Immature natural killer cell (primary cell): ENCODE data around the gene RXFP1. TPM values are rescaled to one million over a fixed set of nuclear protein-coding genes. Genes with fewer than 3 reads are reported as not detected.

Source experiments
- DNase-seq, 3 donors: peaks; one replicate each; pipeline ENCODE4 v3.0.0; 2022; ENCODE audit warnings: mixed read lengths in 1 of 3
- H3K27ac Mint-ChIP-seq, 6 donors: one replicate each; pipeline ENCODE4 v1.8.0; 2020; ENCODE audit warnings: mixed read lengths in 6 of 6, mild to moderate bottlenecking in 5 of 6, inconsistent platforms in 4 of 6, moderate library complexity in 3 of 6
- H3K27me3 Mint-ChIP-seq, 3 donors: one replicate each; pipeline ENCODE4 v1.8.0; 2020 to 2021; ENCODE audit warnings: low read depth in 3 of 3, mild to moderate bottlenecking in 3 of 3, mixed read lengths in 3 of 3, moderate library complexity in 3 of 3, inconsistent platforms in 1 of 3
- H3K36me3 Mint-ChIP-seq, 3 donors: one replicate each; pipeline ENCODE4 v1.8.0; 2020; ENCODE audit warnings: mixed read lengths in 3 of 3, inconsistent platforms in 2 of 3, mild to moderate bottlenecking in 2 of 3
- H3K4me1 Mint-ChIP-seq, 2 donors: one replicate each; pipeline ENCODE4 v1.8.0; 2020; ENCODE audit warnings: inconsistent platforms in 2 of 2, mild to moderate bottlenecking in 2 of 2, mixed read lengths in 2 of 2, moderate library complexity in 1 of 2
- H3K4me3 Mint-ChIP-seq, 5 donors: one replicate each; pipeline ENCODE4 v1.8.0; 2020; ENCODE audit warnings: mild to moderate bottlenecking in 5 of 5, mixed read lengths in 5 of 5, inconsistent platforms in 3 of 5, moderate library complexity in 3 of 5
- H3K9me3 Mint-ChIP-seq, 6 donors: one replicate each; pipeline ENCODE4 v1.8.0; 2020; ENCODE audit warnings: mild to moderate bottlenecking in 6 of 6, mixed read lengths in 6 of 6, inconsistent platforms in 4 of 6, moderate library complexity in 3 of 6
- polyA plus RNA-seq, 3 donors: library from polyadenylated mRNA; unstranded; fragments of 300-500 nt; fragmentation: Illumina TruSeq; gene quantifications; one replicate each; pipeline ENCODE4 v1.2.3, GENCODE V29; 2021

The RXFP1 gene
- polyA plus RNA-seq, 3 donors from 2014 or later, result not detected

GRCh38 chr4:158572608-158573007, 50.9 kb downstream of the RXFP1 start:
- peaks cover 0 to 5% (median 0%) of the 10 kb centered on the region in 6 donors for H3K9me3 Mint-ChIP-seq
- H3K4me1 Mint-ChIP-seq, result no peaks in the 10 kb centered on the region
- DNase-seq, result no peak
- peaks cover 2 to 5% (median 4%) of the 10 kb centered on the region in 3 donors for H3K27me3 Mint-ChIP-seq
- no peak overlapping the region for H3K27ac Mint-ChIP-seq
- H3K36me3 Mint-ChIP-seq, result no peaks in the 10 kb centered on the region
- H3K4me3 Mint-ChIP-seq, result no peak overlapping the region

DNA sequence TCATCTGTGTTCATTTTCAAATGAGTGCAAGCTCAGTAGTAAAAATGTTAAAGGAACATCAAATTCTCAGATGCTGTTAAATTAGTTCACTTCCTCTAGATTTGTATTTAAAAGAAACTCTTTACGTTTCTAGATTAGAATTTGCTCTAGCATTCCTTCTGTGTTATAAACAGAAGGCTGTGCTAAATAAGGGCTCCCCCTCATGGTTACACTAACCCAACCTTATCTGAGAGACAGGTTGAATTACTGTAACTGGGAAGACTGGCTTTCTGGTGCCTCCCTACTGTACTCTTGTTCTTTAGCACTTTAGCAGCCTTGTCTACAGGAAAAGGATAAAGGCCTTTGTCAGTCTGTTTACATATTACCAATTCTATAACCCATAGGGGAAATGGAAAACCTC, 56.8 kb downstream of the RXFP1 start:
- no peak for DNase-seq
- H3K27me3 Mint-ChIP-seq, result no peaks in the 10 kb centered on the region
- no peak overlapping the region for H3K27ac Mint-ChIP-seq
- no peaks in the 10 kb centered on the region for H3K36me3 Mint-ChIP-seq
- H3K9me3 Mint-ChIP-seq, result peaks cover 0 to 4% (median 0%) of the 10 kb centered on the region in 6 donors
- H3K4me1 Mint-ChIP-seq, result no peaks in the 10 kb centered on the region
- no peak overlapping the region for H3K4me3 Mint-ChIP-seq

GRCh38 chr4:158580064-158580463, 58.4 kb downstream of the RXFP1 start:
- Mint-ChIP-seq H3K4me3 (no peak overlapping the region), H3K36me3 (no peaks in the 10 kb centered on the region), H3K27ac (no peak overlapping the region), H3K9me3 (peaks cover 0 to 4% (median 0%) of the 10 kb centered on the region in 6 donors), H3K27me3 (no peaks in the 10 kb centered on the region), H3K4me1 (no peaks in the 10 kb centered on the region)
- no peak for DNase-seq

DNA sequence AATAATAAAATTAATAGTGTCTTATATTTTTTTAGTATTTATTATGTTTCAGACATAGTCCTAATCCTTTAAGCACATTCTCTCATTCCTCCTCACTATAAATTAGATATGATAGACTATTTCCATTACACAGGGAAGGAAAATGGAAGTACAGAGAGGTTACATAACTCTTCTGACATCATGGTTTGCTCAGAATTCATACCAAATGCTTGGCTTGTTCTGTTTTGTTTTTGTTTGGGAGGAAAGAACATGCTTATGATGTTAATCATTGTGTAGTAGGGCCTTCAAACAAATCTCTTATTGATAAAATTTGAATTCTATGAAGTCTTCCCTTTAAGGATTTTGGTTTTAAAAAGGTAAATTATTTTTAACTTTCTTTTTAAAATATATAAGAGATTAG, 59.5 kb downstream of the RXFP1 start:
- Mint-ChIP-seq H3K4me3 (no peak overlapping the region), H3K27ac (no peak overlapping the region), H3K27me3 (peaks cover 0 to 1% (median 0%) of the 10 kb centered on the region in 3 donors), H3K9me3 (peaks cover 0 to 4% (median 0%) of the 10 kb centered on the region in 6 donors), H3K36me3 (no peaks in the 10 kb centered on the region), H3K4me1 (no peaks in the 10 kb centered on the region)
- no peak for DNase-seq

DNA sequence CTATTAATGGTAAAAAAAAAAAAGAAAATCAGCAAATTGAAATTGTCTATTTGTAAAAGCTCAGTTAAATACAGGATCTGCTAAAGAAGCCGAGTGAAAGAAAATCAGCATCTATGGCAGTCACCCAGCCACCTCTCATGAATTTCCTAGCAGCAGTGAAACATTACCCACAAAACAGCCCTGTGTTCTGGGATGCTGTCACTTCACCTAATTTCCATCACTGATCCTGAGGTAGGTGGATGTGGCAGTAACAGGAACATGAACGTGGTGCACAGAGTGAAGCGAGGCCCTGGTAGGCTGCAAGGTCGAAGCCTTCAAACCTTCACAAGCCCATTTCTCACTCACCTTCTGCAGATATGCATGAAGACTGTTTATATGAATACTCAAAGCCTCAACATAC, 65.2 kb downstream of the RXFP1 start:
- Mint-ChIP-seq H3K27me3 (peaks cover 1 to 13% (median 4%) of the 10 kb centered on the region in 3 donors), H3K27ac (no peak overlapping the region), H3K9me3 (peaks cover 0 to 2% (median 0%) of the 10 kb centered on the region in 6 donors), H3K4me3 (no peak overlapping the region), H3K36me3 (no peaks in the 10 kb centered on the region), H3K4me1 (no peaks in the 10 kb centered on the region)
- DNase-seq, result no peak

- peaks cover 0 to 1% (median 0%) of the 10 kb centered on the region in 6 donors for H3K9me3 Mint-ChIP-seq
- no peaks in the 10 kb centered on the region for H3K36me3 Mint-ChIP-seq
- H3K27me3 Mint-ChIP-seq, result peaks cover 1 to 15% (median 4%) of the 10 kb centered on the region in 3 donors
- no peak overlapping the region for H3K27ac Mint-ChIP-seq
- H3K4me3 Mint-ChIP-seq, result no peak overlapping the region
- DNase-seq, result no peak
- H3K4me1 Mint-ChIP-seq, result no peaks in the 10 kb centered on the region
Measured at GRCh38 chr4:158588285-158588684, 66.6 kb downstream of the RXFP1 start.

- H3K4me1 Mint-ChIP-seq, result no peaks in the 10 kb centered on the region
- no peak overlapping the region for H3K4me3 Mint-ChIP-seq
- DNase-seq, result no peak
- H3K27me3 Mint-ChIP-seq, result peaks cover 1 to 15% (median 4%) of the 10 kb centered on the region in 3 donors
- H3K27ac Mint-ChIP-seq, result no peak overlapping the region
- no peaks in the 10 kb centered on the region for H3K36me3 Mint-ChIP-seq
- peaks cover 0 to 1% (median 0%) of the 10 kb centered on the region in 6 donors for H3K9me3 Mint-ChIP-seq
Measured at GRCh38 chr4:158588777-158589176, 67.1 kb downstream of the RXFP1 start.

DNA sequence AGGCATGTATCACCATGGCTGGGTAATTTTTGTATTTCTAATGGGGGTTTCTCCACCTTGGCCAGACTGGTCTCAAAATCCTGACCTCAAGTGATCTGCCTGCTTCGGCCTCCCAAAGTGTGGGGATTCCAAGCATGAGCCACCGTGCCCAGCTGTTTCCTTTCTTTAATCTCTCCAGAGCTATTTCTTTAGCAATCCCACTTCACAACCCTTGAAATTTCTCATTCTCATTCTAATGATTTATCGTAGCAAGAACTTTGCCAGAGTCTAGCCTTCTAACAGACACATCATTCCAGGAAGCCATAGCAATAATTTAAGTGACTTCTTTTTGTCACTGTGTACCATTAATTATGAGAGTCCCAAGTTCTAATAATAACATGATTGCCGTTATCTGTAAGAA, 68.6 kb downstream of the RXFP1 start:
- Mint-ChIP-seq H3K27ac (no peak overlapping the region), H3K4me3 (no peak overlapping the region), H3K27me3 (peaks cover 1 to 15% (median 4%) of the 10 kb centered on the region in 3 donors), H3K9me3 (peaks cover 0 to 1% (median 0%) of the 10 kb centered on the region in 6 donors), H3K36me3 (no peaks in the 10 kb centered on the region), H3K4me1 (no peaks in the 10 kb centered on the region)
- no peak for DNase-seq

DNA sequence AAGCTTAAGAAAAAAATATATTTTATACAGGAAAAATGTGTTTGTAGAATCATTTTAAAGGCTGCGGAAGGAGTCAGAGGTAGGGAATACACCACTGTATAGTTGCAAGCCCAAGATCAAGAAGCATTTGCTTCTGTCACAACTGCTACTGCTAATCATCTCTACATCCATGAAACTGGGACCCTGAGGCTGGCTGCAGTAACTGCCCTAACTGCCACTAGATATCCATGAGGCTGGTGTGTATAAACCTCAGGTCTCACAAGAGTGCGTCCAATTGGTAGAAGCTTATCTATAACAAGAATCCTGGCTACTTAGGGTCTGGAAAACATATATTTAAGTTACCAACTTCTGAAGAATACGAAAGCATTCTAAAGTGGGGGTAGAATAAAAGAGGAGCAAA, 69.1 kb downstream of the RXFP1 start:
- H3K4me3 Mint-ChIP-seq, result no peak overlapping the region
- H3K9me3 Mint-ChIP-seq, result peaks cover 0 to 1% (median 0%) of the 10 kb centered on the region in 6 donors
- no peaks in the 10 kb centered on the region for H3K36me3 Mint-ChIP-seq
- H3K4me1 Mint-ChIP-seq, result no peaks in the 10 kb centered on the region
- peaks cover 0 to 15% (median 4%) of the 10 kb centered on the region in 3 donors for H3K27me3 Mint-ChIP-seq
- no peak for DNase-seq
- H3K27ac Mint-ChIP-seq, result no peak overlapping the region

DNA sequence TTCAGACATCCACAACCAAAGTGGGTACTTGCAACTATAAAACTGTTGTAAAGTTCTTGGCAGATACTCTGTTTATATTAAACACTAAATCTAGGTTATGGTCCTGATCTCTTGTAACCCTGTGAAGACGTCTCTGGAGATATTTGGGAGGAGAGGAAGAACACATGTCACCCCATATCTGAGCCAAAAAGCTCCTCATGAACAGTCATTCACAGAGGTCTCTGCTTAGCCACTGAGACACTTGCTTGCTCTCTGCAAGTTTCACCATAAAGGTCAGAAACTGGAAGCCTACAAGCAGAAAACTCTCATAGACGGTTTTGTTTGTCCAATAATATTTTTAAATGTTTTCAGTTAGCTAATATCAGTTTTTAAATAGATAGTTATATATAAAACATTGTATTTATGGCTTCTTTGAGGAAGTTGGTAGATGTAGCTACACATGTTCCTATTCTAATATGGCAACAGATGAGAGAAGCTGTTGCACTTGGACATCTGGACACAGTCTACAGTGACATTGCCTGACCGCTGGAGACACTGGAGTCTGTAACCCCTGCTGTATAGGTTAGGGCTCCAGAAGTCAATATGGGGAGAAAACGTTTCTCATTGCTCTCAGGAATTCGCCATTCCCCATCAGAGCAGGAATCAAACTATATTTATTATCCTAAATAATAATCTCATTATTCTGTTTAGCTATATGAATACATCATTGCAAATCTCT, 76.4 kb downstream of the RXFP1 start:
- Mint-ChIP-seq H3K9me3 (peaks cover 0 to 2% (median 0%) of the 10 kb centered on the region in 6 donors), H3K36me3 (no peaks in the 10 kb centered on the region), H3K27ac (no peak overlapping the region), H3K27me3 (peaks cover 0 to 4% (median 2%) of the 10 kb centered on the region in 3 donors), H3K4me3 (no peak overlapping the region), H3K4me1 (no peaks in the 10 kb centered on the region)
- DNase-seq, result no peak

- no peak overlapping the region for H3K4me3 Mint-ChIP-seq
- peaks cover 2 to 5% (median 2%) of the 10 kb centered on the region in 3 donors for H3K27me3 Mint-ChIP-seq
- H3K9me3 Mint-ChIP-seq, result peaks cover 0 to 2% (median 0%) of the 10 kb centered on the region in 6 donors
- H3K36me3 Mint-ChIP-seq, result no peaks in the 10 kb centered on the region
- H3K27ac Mint-ChIP-seq, result no peak overlapping the region
- no peak for DNase-seq
- H3K4me1 Mint-ChIP-seq, result no peaks in the 10 kb centered on the region
Measured at GRCh38 chr4:158599150-158599549, 77.5 kb downstream of the RXFP1 start.

DNA sequence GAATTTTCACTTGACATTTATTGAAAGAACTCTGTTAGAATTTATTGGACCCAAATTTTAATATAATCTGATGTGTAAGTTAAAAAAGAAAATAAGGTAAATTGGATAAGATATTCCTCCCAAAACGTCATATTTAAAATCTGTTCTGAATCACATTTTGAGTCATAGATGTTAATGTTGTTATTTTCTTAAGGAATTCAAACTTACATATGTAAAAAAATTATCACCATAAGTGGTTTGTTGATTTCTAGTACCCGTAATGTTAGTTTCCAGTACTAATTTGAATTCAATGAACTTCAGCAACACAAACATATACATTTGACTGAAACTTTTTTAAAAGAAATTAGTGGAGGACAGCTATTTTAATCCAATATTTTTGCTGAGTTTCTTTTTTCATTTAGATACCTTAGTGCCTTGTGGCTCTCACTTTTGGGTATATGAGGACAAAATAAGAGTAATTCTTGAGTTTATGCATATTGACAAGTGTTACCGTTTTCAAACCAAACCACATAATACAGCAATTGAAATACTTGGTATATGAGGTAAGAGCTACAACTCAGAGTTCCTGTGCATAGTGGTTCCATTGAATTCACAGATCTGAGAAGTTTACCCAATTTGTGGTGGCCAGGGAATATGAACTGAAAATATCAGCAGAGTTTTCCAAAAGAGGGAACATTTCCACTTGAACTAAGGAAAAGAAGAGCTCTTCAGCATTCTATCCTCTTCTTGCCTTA, 78.2 kb downstream of the RXFP1 start:
- peaks cover 0 to 2% (median 0%) of the 10 kb centered on the region in 6 donors for H3K9me3 Mint-ChIP-seq
- no peaks in the 10 kb centered on the region for H3K4me1 Mint-ChIP-seq
- DNase-seq, result no peak
- H3K4me3 Mint-ChIP-seq, result no peak overlapping the region
- no peak overlapping the region for H3K27ac Mint-ChIP-seq
- no peaks in the 10 kb centered on the region for H3K36me3 Mint-ChIP-seq
- H3K27me3 Mint-ChIP-seq, result peaks cover 2 to 5% (median 2%) of the 10 kb centered on the region in 3 donors

- peaks cover 0 to 1% of the 10 kb centered on the region in 2 donors for H3K4me1 Mint-ChIP-seq
- H3K9me3 Mint-ChIP-seq, result peaks cover 0 to 2% (median 0%) of the 10 kb centered on the region in 6 donors
- no peaks in the 10 kb centered on the region for H3K36me3 Mint-ChIP-seq
- peaks cover 2 to 4% (median 2%) of the 10 kb centered on the region in 3 donors for H3K27me3 Mint-ChIP-seq
- H3K27ac Mint-ChIP-seq, result no peak overlapping the region
- DNase-seq, result no peak
- no peak overlapping the region for H3K4me3 Mint-ChIP-seq
Measured at GRCh38 chr4:158604369-158604768, 82.7 kb downstream of the RXFP1 start.

- Mint-ChIP-seq H3K4me3 (no peak overlapping the region), H3K27me3 (peaks cover 2 to 5% (median 2%) of the 10 kb centered on the region in 3 donors)
Measured at GRCh38 chr4:158605393-158605792, 83.7 kb downstream of the RXFP1 start.

More at GRCh38 chr4:158605393-158605792, 83.7 kb downstream of the RXFP1 start:
- no peak overlapping the region for H3K27ac Mint-ChIP-seq
- peaks cover 0 to 2% (median 0%) of the 10 kb centered on the region in 6 donors for H3K9me3 Mint-ChIP-seq
- peaks cover 0 to 1% of the 10 kb centered on the region in 2 donors for H3K4me1 Mint-ChIP-seq
- H3K36me3 Mint-ChIP-seq, result no peaks in the 10 kb centered on the region
- DNase-seq, result no peak
